Activated CD4-positive, alpha-beta T cell treated with anti-CD3 and anti-CD28 coated beads, Interleukin-2, Interleukin-4, amounts not matched to agents 100 ng/mL and 50 ng/mL, durations not matched to agents 16 hours and 8 hours (primary cell): ENCODE results near the gene EIF4G3.
"Not testable (repeated sequence)": the region's sequence is repeated elsewhere in the genome, so short reads cannot be mapped to it uniquely, and the experiment has no call there.

Experiments used
- DNase-seq: peaks from one replicate; pipeline ENCODE4 v3.0.0-alpha.2; 2020; ENCODE audit warnings: low spot score

Gene EIF4G3

GRCh38 chr1:20936621-20937020 is 240.1 kb downstream of the EIF4G3 start:
- DNase-seq, result no peak

GRCh38 chr1:20936216-20936615 is 240.5 kb downstream of the EIF4G3 start:
- DNase-seq, result no peak

GRCh38 chr1:20935717-20936116 is 241.0 kb downstream of the EIF4G3 start:
- DNase-seq, result no peak

GRCh38 chr1:20932437-20932977 is 244.2 kb downstream of the EIF4G3 start:
- DNase-seq, result peak; percentile 87

GRCh38 chr1:20931930-20932436 is 244.7 kb downstream of the EIF4G3 start:
- peak; percentile 73 for DNase-seq

- DNase-seq, result no peak
Measured at GRCh38 chr1:20930427-20930826, 246.3 kb downstream of the EIF4G3 start.

GRCh38 chr1:20928146-20928545 is 248.6 kb downstream of the EIF4G3 start:
- DNase-seq, result no peak

GRCh38 chr1:20921285-20921684 is 255.4 kb downstream of the EIF4G3 start:
- no peak for DNase-seq

GRCh38 chr1:20913242-20913641 is 263.5 kb downstream of the EIF4G3 start:
- no peak for DNase-seq

GRCh38 chr1:20907526-20907925 is 269.2 kb downstream of the EIF4G3 start:
- not testable (repeated sequence) for DNase-seq

GRCh38 chr1:20903437-20903836 is 273.3 kb downstream of the EIF4G3 start:
- DNase-seq, result no peak

GRCh38 chr1:20900056-20900455 is 276.6 kb downstream of the EIF4G3 start:
- DNase-seq, result no peak

- DNase-seq, result no peak
Measured at GRCh38 chr1:20899154-20899972, 277.3 kb downstream of the EIF4G3 start.

GRCh38 chr1:20896826-20897225 is 279.9 kb downstream of the EIF4G3 start:
- DNase-seq, result no peak

GRCh38 chr1:20893931-20894330 is 282.8 kb downstream of the EIF4G3 start:
- DNase-seq, result no peak

GRCh38 chr1:20891091-20891490 is 285.6 kb downstream of the EIF4G3 start:
- no peak for DNase-seq

GRCh38 chr1:20887246-20887645 is 289.5 kb downstream of the EIF4G3 start:
- no peak for DNase-seq

- DNase-seq, result no peak
Measured at GRCh38 chr1:20885121-20885520, 291.6 kb downstream of the EIF4G3 start.

GRCh38 chr1:20884513-20884912 is 292.2 kb downstream of the EIF4G3 start:
- no peak for DNase-seq

GRCh38 chr1:20883766-20884165 is 292.9 kb downstream of the EIF4G3 start:
- no peak for DNase-seq

- DNase-seq, result no peak
Measured at GRCh38 chr1:20882837-20883236, 293.9 kb downstream of the EIF4G3 start.

GRCh38 chr1:20878799-20879198 is 297.9 kb downstream of the EIF4G3 start:
- DNase-seq, result no peak

- DNase-seq, result no peak
Measured at GRCh38 chr1:20875198-20875973, 301.3 kb downstream of the EIF4G3 start.
